ENCODE measurements around the gene AGA. TPM values are rescaled to one million over a fixed set of nuclear protein-coding genes. Genes with fewer than 3 reads are reported as not detected.

Gene AGA
- polyA plus RNA-seq = 10 to 100 TPM; 28.1 to 34.6 (median 31.3) TPM

DNA sequence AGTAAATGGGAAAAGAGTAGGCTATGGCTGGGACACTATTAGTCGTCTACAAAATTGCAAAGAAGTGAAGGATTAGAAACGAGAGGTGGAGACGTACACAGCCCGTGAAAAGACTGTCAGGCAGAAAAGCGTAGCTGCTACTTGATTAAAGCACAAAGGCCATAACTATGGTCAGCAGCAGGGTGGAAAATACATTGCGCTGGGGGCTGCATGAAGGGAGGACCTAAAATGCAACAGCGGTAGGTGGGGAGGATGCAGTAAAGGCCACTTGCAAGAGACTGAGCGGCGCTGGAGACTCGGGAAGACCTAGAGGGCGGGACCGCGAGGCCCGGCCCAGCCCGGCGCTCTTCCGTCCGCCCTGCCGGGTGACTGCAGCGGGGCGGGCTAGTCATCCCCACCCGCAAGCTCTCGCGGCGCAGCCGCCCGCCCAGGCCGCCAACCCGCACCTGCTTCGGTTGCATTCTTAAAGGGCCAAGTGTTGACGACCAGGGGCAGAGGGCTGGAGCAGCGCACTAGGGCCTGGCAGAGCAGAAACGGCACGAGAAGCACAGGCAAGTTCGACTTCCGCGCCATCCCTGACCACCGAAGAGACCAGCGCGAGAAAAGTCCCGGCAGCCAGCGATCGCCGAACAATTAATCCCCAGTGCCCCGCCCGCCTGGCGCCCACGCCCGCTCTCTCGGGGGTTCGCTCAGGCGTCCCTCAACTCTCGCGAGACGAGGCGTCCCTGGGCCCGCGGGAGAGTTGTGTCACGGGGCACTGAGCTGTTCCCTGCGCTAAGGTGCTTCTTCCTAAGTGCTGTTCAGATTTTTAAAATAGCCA is at the start of gene AGA:
Gene AGA, minus strand, starts transcription at position 635 of the 820 bp plus-strand sequence. Its CDS starts 62 bp downstream, at position 573.
- H3K36me3 Mint-ChIP-seq = peaks cover 9 to 14% (median 14%) of the 10 kb centered on the region in 3 donors
- no peaks in the 10 kb centered on the region for H3K9me3 Mint-ChIP-seq
- H3K4me1 Mint-ChIP-seq = peaks cover 29 to 30% of the 10 kb centered on the region in 2 donors
- peak within 1 kb of the TSS; percentile 88 to 94 (median 90) for H3K4me3 Mint-ChIP-seq
- peak; percentile 93 to 96 (median 96) for DNase-seq
- H3K27me3 Mint-ChIP-seq (ENCODE audit: low read depth in 3 of 3) = peaks cover 0 to 15% (median 0%) of the 10 kb centered on the region in 3 donors
- H3K27ac Mint-ChIP-seq = peak within 1 kb of the TSS; percentile 89 to 98 (median 94)

DNA sequence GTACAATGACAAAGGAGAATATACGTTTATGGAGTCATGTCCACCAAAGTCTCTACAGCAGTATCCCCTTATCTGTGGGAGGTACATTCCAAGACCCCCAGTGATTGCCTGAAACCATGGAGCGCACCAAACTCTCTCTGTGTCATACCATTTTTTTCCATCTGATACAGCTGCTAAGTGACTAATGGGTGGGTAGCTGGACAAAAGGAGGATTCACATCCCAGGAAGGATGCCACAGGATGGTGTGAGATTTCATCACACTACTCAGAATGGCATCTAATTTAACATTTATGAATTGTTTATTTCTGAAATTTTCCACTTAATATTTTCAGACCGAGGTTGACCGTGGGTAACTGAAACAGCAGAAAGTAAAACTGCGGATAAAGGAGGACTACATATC is 49.8 kb upstream of the AGA start:
- Mint-ChIP-seq H3K27me3 (ENCODE audit: low read depth in 3 of 3) (peaks cover 0 to 3% (median 0%) of the 10 kb centered on the region in 3 donors), H3K4me3 (no peak overlapping the region), H3K4me1 (no peaks in the 10 kb centered on the region), H3K9me3 (no peaks in the 10 kb centered on the region), H3K27ac (no peak overlapping the region), H3K36me3 (peaks cover 0 to 9% (median 5%) of the 10 kb centered on the region in 3 donors)
- no peak for DNase-seq

DNA sequence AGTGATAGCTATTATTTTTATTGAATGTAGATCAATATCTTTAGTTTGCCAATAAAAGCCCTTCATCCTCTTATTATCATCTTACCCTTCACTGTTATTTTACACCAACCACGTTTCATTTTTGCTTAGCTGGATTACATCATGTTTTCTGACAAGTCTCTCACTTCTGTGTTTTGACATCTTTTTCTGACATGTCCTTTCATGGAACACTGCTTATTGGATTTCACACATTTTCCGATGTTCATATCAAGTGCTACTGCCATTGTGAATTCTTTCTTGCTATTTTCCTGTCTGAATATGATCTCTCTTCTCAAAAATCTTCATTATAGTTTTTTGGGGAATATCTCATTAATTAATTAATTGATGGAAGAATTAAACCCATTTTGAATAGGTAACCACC is 48.5 kb upstream of the AGA start:
- DNase-seq = no peak
- Mint-ChIP-seq H3K9me3 (peaks cover 0 to 4% (median 0%) of the 10 kb centered on the region in 6 donors), H3K4me3 (no peak overlapping the region), H3K36me3 (peaks cover 0 to 5% (median 5%) of the 10 kb centered on the region in 3 donors), H3K27ac (no peak overlapping the region), H3K4me1 (no peaks in the 10 kb centered on the region), H3K27me3 (ENCODE audit: low read depth in 3 of 3) (no peaks in the 10 kb centered on the region)

DNA sequence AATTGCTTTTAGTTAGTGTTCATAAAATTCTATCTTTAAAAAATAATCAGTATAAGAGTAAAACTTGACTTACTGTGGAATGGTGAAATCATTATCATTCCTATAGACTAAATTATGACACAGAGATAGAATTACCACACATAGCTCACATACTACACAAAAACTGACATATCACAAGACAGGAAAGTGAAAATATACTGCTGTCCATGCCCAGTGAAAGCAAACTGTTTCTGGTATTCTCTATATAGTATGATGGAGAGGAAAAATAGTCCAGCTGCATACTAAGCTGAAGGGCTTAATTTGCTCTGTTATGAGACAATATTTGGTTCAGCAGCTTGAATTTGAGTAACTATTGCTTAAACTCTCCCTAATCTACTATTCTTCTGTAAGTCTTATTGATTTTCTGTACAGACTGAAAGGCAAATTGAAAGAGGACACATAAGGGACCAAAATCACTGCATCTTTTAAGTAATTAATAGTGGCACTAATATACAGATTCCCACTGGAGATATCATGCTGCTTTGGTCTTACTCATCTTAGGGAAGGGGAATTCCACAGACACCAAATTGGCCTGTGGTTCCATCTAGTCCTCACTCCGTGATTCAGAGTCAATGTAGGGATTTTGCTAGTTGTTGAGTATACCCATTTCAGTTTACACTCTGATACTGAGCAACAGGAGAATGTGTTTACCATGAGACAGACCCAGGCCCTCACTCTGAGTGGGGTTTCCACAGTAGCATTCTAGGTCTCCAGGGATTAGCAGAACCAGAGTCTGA is 47.4 kb upstream of the AGA start:
- no peaks in the 10 kb centered on the region for H3K27me3 Mint-ChIP-seq (ENCODE audit: low read depth in 3 of 3)
- H3K36me3 Mint-ChIP-seq = peaks cover 0 to 11% (median 5%) of the 10 kb centered on the region in 3 donors
- no peak overlapping the region for H3K4me3 Mint-ChIP-seq
- DNase-seq = no peak
- peaks cover 0 to 4% (median 0%) of the 10 kb centered on the region in 6 donors for H3K9me3 Mint-ChIP-seq
- no peak overlapping the region for H3K27ac Mint-ChIP-seq
- no peaks in the 10 kb centered on the region for H3K4me1 Mint-ChIP-seq

DNA sequence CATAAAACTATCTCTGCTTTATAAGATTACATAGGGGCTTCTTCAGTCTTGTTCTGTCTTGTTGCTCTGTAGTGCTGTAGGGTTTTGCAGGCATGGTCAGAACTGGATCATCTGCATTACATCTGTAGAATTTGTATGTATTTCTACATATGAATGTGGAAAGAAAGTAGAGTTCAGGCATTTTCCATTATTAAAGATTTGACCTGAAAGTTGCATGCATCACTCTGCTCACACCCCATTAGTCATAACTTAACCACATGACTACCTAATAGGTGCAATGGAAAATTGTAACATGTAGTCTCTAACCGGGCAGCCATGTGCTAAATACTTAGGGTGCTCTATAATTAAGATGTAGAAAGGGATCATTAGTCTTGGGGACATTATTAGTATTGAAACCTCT is 45.7 kb upstream of the AGA start:
- no peaks in the 10 kb centered on the region for H3K27me3 Mint-ChIP-seq (ENCODE audit: low read depth in 3 of 3)
- DNase-seq = no peak
- peaks cover 0 to 4% (median 0%) of the 10 kb centered on the region in 6 donors for H3K9me3 Mint-ChIP-seq
- no peak overlapping the region for H3K27ac Mint-ChIP-seq
- H3K4me1 Mint-ChIP-seq = no peaks in the 10 kb centered on the region
- no peak overlapping the region for H3K4me3 Mint-ChIP-seq
- H3K36me3 Mint-ChIP-seq = peaks cover 0 to 11% (median 5%) of the 10 kb centered on the region in 3 donors

DNA sequence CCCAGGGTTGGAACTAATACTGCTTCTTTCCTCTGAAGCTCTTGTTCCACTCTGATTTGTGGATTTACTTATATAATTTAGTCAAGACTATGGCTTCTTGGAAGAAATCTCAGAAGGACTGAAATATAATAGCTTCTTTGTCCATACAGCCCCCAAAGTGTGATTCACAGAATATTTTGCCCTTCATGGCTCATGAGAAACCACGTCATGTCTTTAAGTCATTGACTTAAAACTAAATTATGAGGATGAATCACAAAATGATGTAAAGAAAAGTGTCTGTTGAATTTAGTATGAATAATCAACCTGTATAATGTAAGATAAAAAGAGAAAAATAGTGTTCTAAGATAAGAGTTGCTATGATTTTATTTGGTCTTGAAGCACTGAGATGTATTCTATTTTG is 43.3 kb upstream of the AGA start:
- no peak overlapping the region for H3K4me3 Mint-ChIP-seq
- no peak for DNase-seq
- no peaks in the 10 kb centered on the region for H3K4me1 Mint-ChIP-seq
- H3K9me3 Mint-ChIP-seq = peaks cover 0 to 4% (median 0%) of the 10 kb centered on the region in 6 donors
- H3K36me3 Mint-ChIP-seq = peaks cover 0 to 11% (median 5%) of the 10 kb centered on the region in 3 donors
- H3K27me3 Mint-ChIP-seq (ENCODE audit: low read depth in 3 of 3) = no peaks in the 10 kb centered on the region
- H3K27ac Mint-ChIP-seq = no peak overlapping the region

DNA sequence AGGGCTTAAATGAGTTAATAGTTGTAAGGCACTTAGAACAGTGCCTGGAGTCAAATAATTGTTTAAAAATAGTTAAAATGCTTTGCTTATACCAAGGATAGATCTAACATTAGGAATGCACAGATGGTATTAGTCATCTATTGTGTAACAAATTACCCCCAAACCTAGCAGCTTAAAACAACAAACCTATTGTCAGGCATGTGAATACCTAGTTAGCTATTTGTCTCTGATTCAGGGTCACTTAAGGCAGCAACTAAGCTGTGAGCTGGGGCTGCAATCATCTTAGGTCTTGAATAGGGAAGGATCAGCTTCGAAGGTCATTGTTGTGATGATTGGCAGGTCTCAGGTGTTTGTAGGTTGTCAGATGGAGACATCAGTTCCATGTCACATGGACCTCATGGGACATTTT is 42.4 kb upstream of the AGA start:
- no peaks in the 10 kb centered on the region for H3K27me3 Mint-ChIP-seq (ENCODE audit: low read depth in 3 of 3)
- no peak overlapping the region for H3K4me3 Mint-ChIP-seq
- no peaks in the 10 kb centered on the region for H3K4me1 Mint-ChIP-seq
- peaks cover 0 to 4% (median 0%) of the 10 kb centered on the region in 6 donors for H3K9me3 Mint-ChIP-seq
- no peak overlapping the region for H3K27ac Mint-ChIP-seq
- no peak for DNase-seq
- peaks cover 0 to 11% (median 5%) of the 10 kb centered on the region in 3 donors for H3K36me3 Mint-ChIP-seq

DNA sequence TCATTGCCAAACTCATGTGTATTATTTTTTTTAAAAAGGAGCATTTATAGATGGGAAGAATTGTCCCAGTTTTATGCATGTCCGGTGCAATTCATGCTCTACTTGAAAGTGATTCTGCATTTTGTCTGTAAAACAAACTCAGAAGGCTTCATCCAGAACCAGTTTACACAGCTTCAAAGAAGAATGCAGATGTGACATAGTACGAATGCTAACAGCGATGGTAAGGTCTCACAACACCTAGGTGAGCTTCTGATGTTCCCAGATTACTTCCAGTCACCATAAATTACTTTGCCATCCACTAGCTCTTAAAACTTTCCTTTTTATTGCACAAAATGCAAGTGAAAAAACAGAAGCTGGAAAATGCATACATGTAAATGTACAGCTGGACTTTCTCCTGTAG is 41.5 kb upstream of the AGA start:
- Mint-ChIP-seq H3K27me3 (ENCODE audit: low read depth in 3 of 3) (no peaks in the 10 kb centered on the region), H3K4me1 (no peaks in the 10 kb centered on the region), H3K4me3 (no peak overlapping the region), H3K36me3 (peaks cover 0 to 11% (median 5%) of the 10 kb centered on the region in 3 donors), H3K9me3 (peaks cover 0 to 4% (median 0%) of the 10 kb centered on the region in 6 donors), H3K27ac (no peak overlapping the region)
- DNase-seq = no peak

DNA sequence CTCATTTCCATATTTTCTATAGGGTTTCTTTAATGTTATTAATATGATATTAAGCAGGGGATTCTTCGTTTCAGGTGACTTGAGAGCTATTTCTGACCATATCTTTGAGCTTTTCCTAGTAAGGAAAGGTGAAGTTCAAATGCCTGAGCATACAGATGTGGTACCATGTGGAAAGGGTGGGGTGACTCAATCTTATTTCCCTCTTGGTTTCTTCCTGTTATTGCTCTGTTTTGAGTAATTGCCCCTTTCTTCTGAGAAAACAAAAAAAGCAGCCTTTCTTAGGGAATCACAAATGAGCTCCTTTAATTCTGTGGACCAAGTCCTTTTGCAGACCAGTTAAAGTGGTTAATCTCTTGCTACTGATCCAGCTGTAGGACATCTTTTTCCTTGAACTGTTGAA is 41.0 kb upstream of the AGA start:
- Mint-ChIP-seq H3K36me3 (peaks cover 0 to 11% (median 5%) of the 10 kb centered on the region in 3 donors), H3K4me3 (no peak overlapping the region), H3K27ac (no peak overlapping the region), H3K27me3 (ENCODE audit: low read depth in 3 of 3) (no peaks in the 10 kb centered on the region), H3K9me3 (peaks cover 0 to 4% (median 0%) of the 10 kb centered on the region in 6 donors), H3K4me1 (no peaks in the 10 kb centered on the region)
- no peak for DNase-seq

DNA sequence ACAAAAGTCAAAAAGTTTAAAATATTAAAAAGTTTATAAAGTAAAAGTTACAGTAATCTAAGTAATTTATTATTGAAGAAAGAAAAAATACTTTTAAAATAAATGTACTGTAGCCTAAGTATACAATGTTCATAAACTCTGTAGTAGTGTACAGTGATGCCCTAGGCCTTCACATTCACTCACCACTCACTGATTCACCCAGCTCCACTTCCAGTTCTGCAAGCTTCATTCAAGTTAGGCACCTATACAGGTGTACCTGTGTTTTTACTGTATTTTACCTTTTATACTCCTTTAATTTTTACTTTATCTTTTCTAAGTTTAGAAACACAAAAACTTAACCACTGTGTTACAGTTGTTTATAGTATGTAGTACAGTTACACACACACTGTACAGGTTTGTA is 40.1 kb upstream of the AGA start:
- H3K4me1 Mint-ChIP-seq = no peaks in the 10 kb centered on the region
- no peaks in the 10 kb centered on the region for H3K27me3 Mint-ChIP-seq (ENCODE audit: low read depth in 3 of 3)
- no peak overlapping the region for H3K27ac Mint-ChIP-seq
- no peak for DNase-seq
- H3K4me3 Mint-ChIP-seq = no peak overlapping the region
- H3K9me3 Mint-ChIP-seq = peaks cover 0 to 4% (median 0%) of the 10 kb centered on the region in 6 donors
- peaks cover 0 to 8% (median 1%) of the 10 kb centered on the region in 3 donors for H3K36me3 Mint-ChIP-seq

DNA sequence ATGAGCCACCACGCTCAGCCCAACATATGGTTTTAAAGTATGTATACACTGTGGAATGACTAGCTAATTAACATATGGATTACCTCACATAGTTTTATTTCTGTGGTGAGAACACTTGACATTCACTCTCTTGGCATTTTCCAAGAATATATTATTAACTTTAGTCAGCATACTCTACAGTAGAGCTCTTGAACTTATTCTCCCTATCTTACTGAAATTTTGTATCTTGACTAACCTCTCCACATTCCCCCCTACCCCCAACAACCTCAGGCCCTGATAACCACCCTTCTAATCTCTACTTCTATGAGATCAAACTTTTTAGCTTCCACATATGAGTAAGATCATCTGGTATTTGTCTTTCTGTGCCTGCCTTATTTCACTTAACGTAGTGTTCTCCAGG is 38.6 kb upstream of the AGA start:
- H3K27ac Mint-ChIP-seq = no peak overlapping the region
- DNase-seq = no peak
- no peaks in the 10 kb centered on the region for H3K4me1 Mint-ChIP-seq
- no peaks in the 10 kb centered on the region for H3K9me3 Mint-ChIP-seq
- H3K36me3 Mint-ChIP-seq = peaks cover 0 to 7% (median 0%) of the 10 kb centered on the region in 3 donors
- H3K27me3 Mint-ChIP-seq (ENCODE audit: low read depth in 3 of 3) = no peaks in the 10 kb centered on the region
- H3K4me3 Mint-ChIP-seq = no peak overlapping the region

DNA sequence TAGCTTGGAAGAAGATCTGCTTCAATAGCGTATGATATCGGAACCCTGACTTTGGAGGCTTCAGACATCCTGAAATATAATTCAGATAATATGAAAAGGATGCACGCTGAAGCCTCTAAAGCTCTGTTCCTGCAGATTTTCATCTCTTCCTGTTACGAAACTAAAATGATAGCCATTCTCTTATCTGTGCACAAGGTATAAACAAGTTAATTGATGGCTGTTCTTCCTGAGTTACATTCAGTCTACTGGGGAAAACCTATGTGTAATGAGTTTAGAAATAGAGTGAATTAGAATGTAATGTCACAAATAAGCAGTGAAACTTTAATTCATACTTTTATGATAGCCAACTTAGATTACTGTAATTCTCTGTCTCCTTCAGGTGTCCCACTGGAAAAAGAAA is 36.8 kb upstream of the AGA start:
- Mint-ChIP-seq H3K4me1 (no peaks in the 10 kb centered on the region), H3K27me3 (ENCODE audit: low read depth in 3 of 3) (no peaks in the 10 kb centered on the region), H3K4me3 (no peak overlapping the region), H3K9me3 (no peaks in the 10 kb centered on the region), H3K36me3 (no peaks in the 10 kb centered on the region), H3K27ac (no peak overlapping the region)
- DNase-seq = no peak

DNA sequence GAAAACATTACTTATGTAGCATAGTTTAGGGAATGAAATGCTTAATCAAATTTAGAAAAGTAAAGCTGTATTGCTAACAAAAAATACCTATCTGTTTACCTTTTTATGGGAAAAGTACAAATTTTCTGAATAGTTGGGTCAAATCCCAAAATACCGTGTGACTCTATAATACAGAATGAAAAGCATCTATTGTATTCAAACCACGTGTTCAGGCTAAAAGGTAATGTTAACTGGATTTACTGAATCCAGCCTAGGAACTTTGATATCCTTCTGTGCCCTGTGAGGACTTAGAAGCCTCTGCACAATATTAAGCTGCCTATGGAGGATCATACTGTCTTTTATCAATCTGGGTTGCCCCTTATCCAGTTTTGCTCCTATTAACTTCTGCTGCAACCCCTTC is 36.3 kb upstream of the AGA start:
- no peaks in the 10 kb centered on the region for H3K9me3 Mint-ChIP-seq
- no peak for DNase-seq
- H3K4me3 Mint-ChIP-seq = no peak overlapping the region
- no peaks in the 10 kb centered on the region for H3K27me3 Mint-ChIP-seq (ENCODE audit: low read depth in 3 of 3)
- no peaks in the 10 kb centered on the region for H3K36me3 Mint-ChIP-seq
- no peak overlapping the region for H3K27ac Mint-ChIP-seq
- H3K4me1 Mint-ChIP-seq = no peaks in the 10 kb centered on the region

DNA sequence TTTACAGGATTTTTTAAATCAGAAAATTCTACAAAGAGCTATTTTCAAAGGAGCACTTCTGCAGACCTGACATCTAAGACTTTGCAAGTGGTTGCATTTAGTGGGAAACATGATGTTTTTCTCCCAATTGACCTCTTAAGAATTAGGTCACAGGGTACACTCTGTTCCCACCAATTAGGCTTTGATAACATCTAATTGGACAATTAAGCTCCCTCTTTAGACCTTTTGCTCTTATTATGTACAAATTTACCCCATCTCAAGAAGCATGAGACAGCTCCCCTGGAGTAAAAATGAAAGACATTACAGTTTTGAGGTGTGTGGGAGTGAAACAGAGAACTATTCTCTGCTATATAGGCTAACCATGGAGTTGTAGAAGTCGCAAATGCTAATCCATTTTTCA is 31.8 kb upstream of the AGA start:
- no peak for DNase-seq
- Mint-ChIP-seq H3K4me1 (no peaks in the 10 kb centered on the region), H3K9me3 (peaks cover 0 to 1% (median 0%) of the 10 kb centered on the region in 6 donors), H3K4me3 (no peak overlapping the region), H3K36me3 (peaks cover 0 to 4% (median 0%) of the 10 kb centered on the region in 3 donors), H3K27ac (peak overlapping the region in 1 of 6 donors; percentile 5), H3K27me3 (ENCODE audit: low read depth in 3 of 3) (no peaks in the 10 kb centered on the region)
